H1 (cell line): ENCODE data around the gene PPCDC. TPM values are rescaled to one million over a fixed set of nuclear protein-coding genes. Genes with fewer than 3 reads are reported as not detected.

Experiments
- E2F6 ChIP-seq: IDR thresholded peaks from 2 replicates; pipeline ENCODE4 v1.6.1; 2012; ENCODE audit warnings: inconsistent platforms
- YY1 ChIP-seq: IDR thresholded peaks from 2 replicates; pipeline ENCODE4 v1.6.1; 2011; ENCODE audit warnings: low read depth, mild to moderate bottlenecking, low read length
- ZNF274 ChIP-seq: IDR thresholded peaks from 2 replicates; pipeline ENCODE4 v1.7.0; 2012; ENCODE audit warnings: low read length, borderline replicate concordance; ENCODE audit errors: extremely low read depth
- polyA plus RNA-seq, 7 experiments: library from polyadenylated mRNA; depleted of rRNA in 3 of 7; stranded (reverse) in 5 of 7; unstranded in 2 of 7; fragments of >200 nt in 5 of 7; fragments of 200-250 nt in 2 of 7; gene quantifications; 1 replicate in 5 of 7; 2 replicates in 1 of 7; 4 replicates in 1 of 7; pipeline versions ENCODE4 v1.2.1 to v1.2.3, GENCODE V29; 2011 to 2013; ENCODE audit warnings: missing spikeins in 2 of 7, mixed read lengths in 2 of 7
- total RNA-seq: library from RNA; stranded (reverse); fragmentation: NEBNext Ultra II Directional; extraction: Animal tissue kit (Norgen Biotek cat#: 25700); gene quantifications from 2 replicates; pipeline ENCODE4 v1.2.1, GENCODE V29; 2021

Gene PPCDC
- total and polyA plus RNA-seq, 2 of the 8 experiments (the other 6 are each of a cell fraction or from before 2014, with no cell fraction given) = 11.3 to 29.7 TPM

- TF ChIP-seq E2F6 = no peak
- TF ChIP-seq ZNF274 = no peak
- no peak for TF ChIP-seq YY1
Observed at GRCh38 chr15:75051711-75052110, 28.3 kb downstream of the PPCDC start (continued).
